Suprapubic skin (tissue), 3 donors: Measurements from ENCODE around the gene LRFN4.

Experiments used
- CTCF ChIP-seq, 2 donors: fragments of 200-600 bp in 1 of 2; fragments of 450-650 bp in 1 of 2; sonication (generic) in 1 of 2; IDR thresholded peaks; one replicate each; pipeline ENCODE4 v1.5.1; 2016 to 2019; ENCODE audit warnings: antibody characterized with exemption in 2 of 2, mild to moderate bottlenecking in 1 of 2, moderate library complexity in 1 of 2
- POLR2AphosphoS5 ChIP-seq, 3 donors: sonication (generic); formaldehyde crosslinking; IDR thresholded peaks; one replicate each; pipeline ENCODE4 v1.6.1; 2017; ENCODE audit warnings: antibody characterized with exemption in 3 of 3

GRCh38 chr11:66841861-66842260, 15.0 kb upstream of the LRFN4 start:
- TF ChIP-seq POLR2AphosphoS5 (IDR thresholded peaks at IDR 0.05) (no peak), CTCF (IDR thresholded peaks at IDR 0.05) (no peak)
